Endometrial microvascular endothelial cells (primary cell): Measurements from ENCODE around the gene MATCAP1. TPM values are rescaled to one million over a fixed set of nuclear protein-coding genes. Genes with fewer than 3 reads are reported as not detected.

Experiments
- in situ Hi-C: cut with HindIII; loops from 2 replicates; pipeline ENCODE4 v1.10.0; 2017; ENCODE audit warnings: low sequenced_read_pairs, low pct_unique_long_range_greater_than_20kb; ENCODE audit errors: inconsistent ontology term
- total RNA-seq: library from RNA; depleted of rRNA; stranded (reverse); fragments of >200 nt; gene quantifications from one replicate; pipeline ENCODE4 v1.2.3, GENCODE V29; 2015; ENCODE audit errors: inconsistent ontology term

The MATCAP1 gene
- 5.6 TPM for total RNA-seq

DNA sequence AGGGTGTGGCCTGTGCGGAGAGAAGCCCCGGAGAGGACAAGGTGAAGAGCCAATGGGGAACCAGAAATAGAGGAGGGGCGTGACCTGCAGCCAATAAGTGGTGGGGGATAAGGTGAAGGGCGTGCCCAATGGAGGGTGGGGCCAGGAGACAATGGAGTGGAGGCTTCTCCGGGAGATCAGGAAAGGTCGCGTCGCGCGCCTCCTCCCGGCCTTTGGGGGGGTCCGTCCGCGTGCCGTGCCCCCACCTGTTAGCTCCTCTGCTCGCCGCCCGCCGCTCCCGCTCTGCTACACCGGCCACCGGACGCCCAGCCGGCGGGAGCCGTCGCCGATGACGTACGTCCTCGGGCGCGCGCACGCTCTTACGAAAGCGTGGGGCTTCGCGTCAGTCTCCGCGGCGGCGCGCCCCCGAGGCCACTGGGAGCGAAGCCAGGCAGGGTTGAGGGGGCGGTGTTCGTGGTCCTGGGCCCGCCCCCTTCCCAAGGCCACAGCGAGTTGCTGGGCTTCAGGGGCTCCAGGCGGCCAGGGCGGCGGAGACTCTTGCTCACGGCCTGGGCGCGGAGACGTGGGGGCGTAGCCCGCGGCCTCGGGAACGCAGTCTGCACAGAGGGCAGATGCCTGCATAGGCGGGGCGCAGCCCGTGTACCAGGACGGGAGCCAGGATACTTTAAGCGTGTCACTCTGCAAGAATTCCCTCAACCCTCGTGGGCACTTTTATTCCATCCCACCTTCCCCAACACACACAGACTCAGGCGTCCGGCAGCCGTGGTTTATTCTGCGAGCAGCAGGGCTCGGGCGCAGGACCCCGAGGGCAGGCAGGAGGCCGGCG is at the start of gene MATCAP1:
MATCAP1 (minus strand) TSS at position 337 of the 826 bp plus-strand sequence. CDS start 3,353 bp downstream, outside the sequence.
- in situ Hi-C loops, result no loop called here

- in situ Hi-C loops, result no loop called here
Observed at GRCh38 chr16:67230809-67231660, 47.3 kb upstream of the MATCAP1 start.

- in situ Hi-C loops, result no loop called here
Observed at GRCh38 chr16:67229906-67230808, 46.4 kb upstream of the MATCAP1 start.

DNA sequence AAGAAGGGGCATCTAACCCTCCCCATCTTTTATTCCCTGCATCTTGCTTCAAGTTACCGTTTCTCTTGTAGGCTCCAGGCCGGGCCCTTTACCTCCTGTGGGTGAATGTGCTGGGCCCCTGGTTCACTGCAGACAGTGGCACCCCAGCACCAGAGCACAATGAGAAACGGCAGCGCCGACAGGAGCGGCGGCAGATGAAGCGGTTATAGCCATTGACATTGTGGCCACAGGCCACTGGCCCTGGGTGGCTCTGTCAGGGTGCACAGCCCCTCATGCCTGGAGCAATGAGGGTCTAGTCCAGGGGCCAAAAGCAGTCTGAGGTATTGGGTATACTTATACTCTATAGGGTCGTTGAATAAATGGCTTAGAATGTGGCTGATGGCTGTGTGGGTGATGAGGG is 45.1 kb upstream of the MATCAP1 start:
- in situ Hi-C loops, result no loop called here

- in situ Hi-C loops, result no loop called here
Observed at GRCh38 chr16:67228034-67228785, 44.4 kb upstream of the MATCAP1 start.

- in situ Hi-C loops, result no loop called here
Observed at GRCh38 chr16:67227567-67227921, 43.8 kb upstream of the MATCAP1 start.

DNA sequence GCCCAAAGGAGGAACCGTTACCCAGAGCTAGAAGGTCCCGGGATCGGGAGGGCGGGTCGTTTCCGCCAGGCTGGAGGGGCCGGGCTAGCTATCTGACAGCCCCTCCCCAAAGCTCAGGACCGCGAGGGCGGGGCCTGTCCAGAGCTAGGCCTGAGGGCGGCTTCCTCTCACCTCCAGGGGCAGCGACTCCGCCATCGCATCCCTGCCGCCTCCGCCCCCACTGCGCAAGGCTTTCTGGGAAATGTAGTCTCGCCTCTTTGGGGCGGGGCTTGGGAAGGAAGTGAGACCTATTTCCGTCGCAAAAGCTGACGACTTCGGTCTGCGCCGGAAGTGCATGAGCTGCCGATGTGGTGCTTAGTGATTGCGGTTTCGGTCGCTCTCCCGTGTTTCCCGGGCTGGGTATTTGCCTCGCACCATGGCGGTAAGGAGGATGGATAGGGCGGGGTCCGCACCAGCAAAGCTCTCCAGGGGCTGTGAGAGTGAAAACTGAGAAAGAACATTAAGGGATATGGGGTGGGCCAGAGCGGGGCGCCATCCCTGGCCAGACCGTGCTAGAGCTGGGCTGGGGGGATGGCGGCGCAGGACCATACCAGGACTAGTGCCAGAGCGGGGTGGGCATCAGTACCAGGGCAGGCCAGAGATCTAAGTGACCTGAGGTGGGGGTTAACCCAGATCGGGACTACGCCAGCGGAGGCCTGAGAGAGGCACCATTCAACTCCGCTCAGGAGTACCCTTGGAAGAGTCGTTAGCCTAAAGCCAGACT is 43.2 kb upstream of the MATCAP1 start, which contains the start of gene TMEM208:
TMEM208 (plus strand) TSS at position 327 of the 763 bp plus-strand sequence; CDS start at position 416, 89 bp downstream.
- in situ Hi-C loops, result no loop called here

DNA sequence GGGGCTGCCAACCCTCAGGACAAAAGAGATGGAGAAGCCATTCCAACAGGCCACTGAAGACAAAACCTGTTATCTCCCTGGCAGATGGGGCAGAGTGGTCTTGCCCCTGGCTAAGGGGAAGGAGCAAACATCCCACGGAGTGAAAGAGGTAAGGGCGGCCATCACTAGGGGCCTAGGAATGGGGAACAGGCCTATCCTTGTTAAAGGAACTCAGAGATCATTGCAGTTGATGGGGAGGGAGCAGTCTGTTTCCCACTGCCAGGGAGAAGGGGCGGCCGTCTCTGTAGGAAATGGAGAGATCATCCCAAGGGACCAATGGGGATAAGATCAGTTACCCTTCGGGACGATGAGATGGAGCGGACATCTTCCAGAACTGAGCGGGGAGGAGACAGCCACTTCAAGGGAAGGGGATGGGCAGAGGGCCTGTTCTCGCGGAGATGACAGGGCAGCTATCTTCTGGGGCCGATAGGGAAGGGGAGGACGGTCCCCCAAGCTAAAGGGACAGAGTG is 42.6 kb upstream of the MATCAP1 start:
- in situ Hi-C loops, result no loop called here

DNA sequence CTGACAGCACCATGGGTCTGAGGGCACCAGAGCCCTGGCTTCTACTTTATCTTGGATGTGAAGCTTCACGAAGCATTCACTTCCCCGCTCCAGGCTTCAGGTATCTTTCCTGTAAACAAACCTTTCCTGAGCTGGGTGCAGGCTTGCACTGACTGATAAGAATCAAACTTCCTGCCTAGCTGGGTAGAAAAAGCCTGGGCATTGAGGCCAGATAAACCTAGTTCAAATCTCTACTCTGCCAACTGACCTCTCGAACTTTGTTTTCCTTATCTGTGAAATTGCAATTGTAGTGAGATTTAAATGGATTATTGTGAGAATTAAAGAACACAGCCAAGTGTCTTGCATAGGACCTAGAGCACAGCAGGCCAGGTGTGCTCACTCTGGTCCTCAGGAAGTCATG is 40.2 kb upstream of the MATCAP1 start:
- in situ Hi-C loops, result no loop called here

DNA sequence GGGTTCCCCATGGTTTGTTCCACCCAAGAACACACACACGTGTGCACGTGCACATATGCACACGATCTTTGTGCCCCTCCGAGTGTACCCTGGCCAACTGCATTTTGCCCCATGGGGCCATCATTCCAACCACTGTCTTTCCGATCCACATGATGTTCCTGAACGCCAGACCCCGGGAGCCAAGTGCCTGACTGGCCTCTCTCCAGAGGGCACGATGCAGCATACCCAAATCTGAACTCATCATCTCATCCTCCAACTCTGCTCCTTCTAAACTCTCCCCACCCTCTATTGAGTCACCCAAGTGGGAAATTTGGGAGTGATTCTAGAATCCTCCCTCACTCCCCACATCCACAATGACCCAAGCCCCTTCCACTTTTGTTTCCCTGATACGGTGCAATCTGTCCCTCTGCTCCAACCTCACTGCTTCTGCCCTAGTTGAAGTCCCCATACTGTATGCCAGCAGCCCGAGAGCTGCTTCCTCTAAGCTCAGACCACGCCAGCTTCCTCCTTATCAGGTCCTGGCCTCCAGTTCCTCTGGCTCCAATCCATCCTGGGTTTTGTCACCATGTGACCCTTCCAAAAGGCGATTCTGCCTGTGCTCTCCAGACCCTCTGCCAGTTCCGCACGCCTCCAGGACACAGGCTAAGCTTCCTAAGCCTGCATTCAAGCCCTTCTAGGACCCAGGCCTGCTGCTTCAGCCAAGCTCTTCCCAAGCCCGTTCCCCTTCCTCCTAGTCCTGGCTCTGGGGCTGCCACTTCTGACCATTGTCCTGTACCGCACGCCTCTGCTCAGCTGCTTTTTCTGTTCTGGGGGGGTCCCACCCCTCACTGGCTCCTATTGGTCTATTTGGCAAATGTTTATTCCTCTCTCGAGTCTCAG is 33.1 kb upstream of the MATCAP1 start:
- in situ Hi-C loops, result no loop called here

- in situ Hi-C loops, result no loop called here
Observed at GRCh38 chr16:67215706-67216105, 31.9 kb upstream of the MATCAP1 start.

DNA sequence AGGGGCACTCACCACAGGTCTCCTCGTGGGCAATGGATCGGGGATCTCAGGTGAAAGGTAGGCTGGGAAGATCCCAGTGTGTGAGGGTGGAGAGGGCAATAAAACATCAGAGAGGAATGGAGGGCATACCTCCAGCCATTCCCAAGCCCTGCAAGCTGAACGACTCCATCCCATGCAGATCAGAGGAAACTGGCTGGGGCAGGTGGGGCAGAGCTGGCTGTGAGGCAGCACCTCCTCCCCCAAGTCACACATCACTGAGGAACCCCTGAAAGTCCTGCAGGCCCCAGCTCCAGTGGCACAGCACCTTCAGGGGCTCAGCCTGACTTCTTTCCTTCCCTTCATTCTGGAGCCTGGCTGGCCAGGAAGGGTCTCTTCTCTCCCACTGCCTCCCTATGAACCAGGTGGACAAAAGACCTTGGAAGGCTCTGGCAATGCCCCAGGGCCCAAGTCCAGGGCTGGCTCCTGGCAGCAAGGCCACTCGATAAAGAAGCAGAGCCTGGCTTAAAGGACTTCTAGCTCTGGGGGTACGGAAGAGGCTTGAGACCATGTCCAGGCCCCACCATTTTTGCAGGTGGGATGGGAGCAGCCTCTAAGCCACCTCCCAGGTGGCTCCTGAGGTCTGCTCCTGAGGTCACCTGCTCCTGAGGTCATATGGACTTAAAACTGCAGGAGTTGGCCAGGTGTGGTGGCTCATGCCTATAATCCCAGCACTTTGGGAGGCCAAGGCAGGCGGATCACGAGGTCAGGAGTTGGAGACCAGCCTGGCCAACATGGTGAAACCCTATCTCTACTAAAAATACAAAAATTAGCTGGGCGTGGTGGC is 29.6 kb upstream of the MATCAP1 start:
- in situ Hi-C loops, result no loop called here

GRCh38 chr16:67212766-67213165 is 29.0 kb upstream of the MATCAP1 start:
- in situ Hi-C loops, result no loop called here

- in situ Hi-C loops, result no loop called here
Observed at GRCh38 chr16:67211674-67212073, 27.9 kb upstream of the MATCAP1 start.

- in situ Hi-C loops, result no loop called here
Observed at GRCh38 chr16:67210069-67210937, 26.5 kb upstream of the MATCAP1 start.
